Lung microvascular endothelial cell (primary cell): ENCODE measurements around the gene HBQ1. TPM values are rescaled to one million over a fixed set of nuclear protein-coding genes. Genes with fewer than 3 reads are reported as not detected.
"Not testable (repeated sequence)": the region's sequence is repeated elsewhere in the genome, so short reads cannot be mapped to it uniquely, and the experiment has no call there.

Experiments used
- DNase-seq, 2 donors: peaks; one replicate each; pipeline versions ENCODE4 v3.0.0 to v3.0.0-alpha.2; 2010; ENCODE audit warnings: low read depth in 2 of 2
- total RNA-seq: library from RNA; depleted of rRNA; stranded (reverse); fragments of >200 nt; gene quantifications from 2 replicates; pipeline ENCODE4 v1.2.1, GENCODE V29; 2014

HBQ1 gene
- total RNA-seq, 1 donor from 2014 or later: not detected

DNA sequence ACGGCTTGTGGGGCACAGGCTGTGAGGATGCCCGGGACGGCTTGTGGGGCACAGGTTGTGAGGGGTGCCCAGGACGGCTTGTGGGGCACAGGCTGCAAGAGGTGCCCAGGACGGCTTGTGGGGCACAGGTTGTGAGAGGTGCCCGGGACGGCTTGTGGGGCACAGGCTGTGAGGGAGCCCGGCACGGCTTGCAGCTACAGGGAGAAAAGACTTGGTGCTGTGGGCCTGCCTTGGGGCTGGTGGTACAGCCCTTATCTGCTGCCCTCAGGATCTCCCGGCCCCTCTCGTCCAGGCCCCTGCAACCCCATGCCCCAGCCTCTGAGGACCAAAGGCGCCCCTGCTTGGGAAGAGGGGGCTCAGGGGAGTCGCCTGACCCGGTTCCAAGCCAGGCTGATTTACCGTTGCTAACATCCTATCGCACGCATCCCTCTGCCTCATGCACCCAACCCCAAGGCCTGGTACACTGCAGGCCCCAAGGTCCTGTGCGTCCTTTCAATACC is 19.5 kb upstream of the HBQ1 start:
- no peak for DNase-seq

DNA sequence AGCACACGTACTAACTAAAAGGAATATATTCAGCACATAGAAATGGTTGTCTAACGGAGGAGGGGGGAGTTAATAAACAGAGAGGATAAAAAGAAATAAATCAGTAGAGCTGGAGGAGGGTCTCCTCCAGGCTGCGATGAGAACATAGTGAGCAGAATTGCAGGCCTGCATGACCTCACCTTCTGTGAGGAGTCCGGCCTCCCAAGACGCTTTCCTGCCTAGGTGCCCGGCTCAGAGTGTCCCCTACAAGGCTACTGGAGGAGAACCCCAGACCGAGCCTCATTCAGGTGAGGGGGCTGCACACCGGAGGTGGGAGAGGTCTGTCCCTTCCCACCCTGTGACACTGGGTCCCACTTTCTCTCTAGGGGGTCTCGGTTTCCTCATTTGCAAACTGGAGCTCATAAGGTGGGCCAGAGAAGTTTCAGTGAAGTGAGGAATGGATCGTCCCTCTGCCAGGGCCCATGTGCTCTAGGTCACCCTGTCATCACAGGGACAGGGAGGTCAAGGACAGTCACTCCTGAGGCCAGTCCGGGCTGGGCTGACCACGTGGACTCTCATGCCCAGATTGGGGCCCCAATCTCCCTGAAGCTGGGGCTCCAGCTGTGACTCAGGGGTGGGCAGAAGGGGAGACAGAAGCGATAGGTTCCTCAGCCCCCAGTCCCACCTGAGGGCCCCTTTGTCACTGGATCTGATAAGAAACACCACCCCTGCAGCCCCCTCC is 17.8 kb upstream of the HBQ1 start:
- DNase-seq: no peak

DNA sequence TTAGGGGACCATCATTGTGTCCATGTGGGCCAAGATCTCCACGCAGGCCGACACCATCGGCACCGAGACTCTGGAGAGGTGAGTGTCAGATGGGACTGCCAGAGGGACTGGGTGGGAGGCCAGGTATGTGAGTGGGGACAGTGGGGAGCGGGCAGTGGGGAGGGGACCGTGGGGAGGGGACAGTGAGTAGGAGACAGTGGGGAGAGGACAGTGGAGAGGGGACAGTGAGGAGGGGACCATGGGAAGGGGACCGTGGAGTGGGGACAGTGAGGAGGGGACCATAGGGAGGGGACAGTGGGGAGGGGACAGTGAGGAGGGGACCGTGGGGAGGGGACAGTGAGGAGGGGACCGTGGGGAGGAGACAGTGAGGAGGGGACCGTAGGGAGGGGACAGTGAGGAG is 17.1 kb upstream of the HBQ1 start:
- not testable (repeated sequence) for DNase-seq

DNA sequence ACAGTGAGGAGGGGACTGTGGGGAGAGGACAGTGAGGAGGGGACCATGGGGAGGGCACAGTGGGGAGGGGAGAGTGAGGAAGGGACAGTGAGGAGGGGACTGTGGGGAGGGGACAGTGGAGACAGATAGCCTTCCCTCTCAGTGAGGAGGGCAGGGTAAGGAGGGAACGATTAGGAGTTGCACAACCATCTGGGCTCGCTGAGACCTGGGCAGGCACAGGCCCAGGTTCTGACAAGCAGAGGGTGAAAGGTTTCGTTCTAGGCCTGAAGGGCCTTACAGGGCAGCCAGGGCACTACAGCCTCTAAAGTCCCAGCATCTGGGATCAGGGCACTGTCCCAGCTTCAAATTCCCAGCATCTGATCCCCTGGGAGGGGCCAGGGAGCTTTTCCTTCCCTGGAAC is 16.6 kb upstream of the HBQ1 start:
- DNase-seq: not testable (repeated sequence)

DNA sequence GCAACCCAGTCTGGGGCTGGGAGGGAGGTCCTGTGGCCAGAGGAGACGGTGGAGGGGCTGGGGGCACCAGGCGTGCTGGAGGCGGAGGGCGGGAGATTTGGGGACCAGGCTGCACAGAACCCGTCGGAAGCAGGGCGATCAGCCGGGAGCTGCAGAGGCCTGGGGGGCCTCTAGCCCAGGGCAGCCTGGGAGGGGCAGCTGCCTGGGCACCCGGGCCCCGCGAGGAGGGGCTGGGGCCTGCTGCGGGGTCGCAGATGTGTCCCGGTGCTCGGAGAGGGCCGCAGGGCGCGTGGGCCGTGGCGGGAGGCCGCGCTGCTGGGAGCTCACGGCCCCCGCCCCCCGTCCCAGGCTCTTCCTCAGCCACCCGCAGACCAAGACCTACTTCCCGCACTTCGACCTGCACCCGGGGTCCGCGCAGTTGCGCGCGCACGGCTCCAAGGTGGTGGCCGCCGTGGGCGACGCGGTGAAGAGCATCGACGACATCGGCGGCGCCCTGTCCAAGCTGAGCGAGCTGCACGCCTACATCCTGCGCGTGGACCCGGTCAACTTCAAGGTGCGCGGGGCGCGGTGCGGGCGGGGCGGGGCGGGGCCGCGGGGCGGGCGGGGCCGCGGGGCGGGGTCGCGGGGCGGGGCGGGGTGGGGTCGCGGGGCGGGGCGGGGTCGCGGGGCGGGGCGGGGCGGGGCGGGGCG is 16.0 kb upstream of the HBQ1 start:
- not testable (repeated sequence) for DNase-seq

DNA sequence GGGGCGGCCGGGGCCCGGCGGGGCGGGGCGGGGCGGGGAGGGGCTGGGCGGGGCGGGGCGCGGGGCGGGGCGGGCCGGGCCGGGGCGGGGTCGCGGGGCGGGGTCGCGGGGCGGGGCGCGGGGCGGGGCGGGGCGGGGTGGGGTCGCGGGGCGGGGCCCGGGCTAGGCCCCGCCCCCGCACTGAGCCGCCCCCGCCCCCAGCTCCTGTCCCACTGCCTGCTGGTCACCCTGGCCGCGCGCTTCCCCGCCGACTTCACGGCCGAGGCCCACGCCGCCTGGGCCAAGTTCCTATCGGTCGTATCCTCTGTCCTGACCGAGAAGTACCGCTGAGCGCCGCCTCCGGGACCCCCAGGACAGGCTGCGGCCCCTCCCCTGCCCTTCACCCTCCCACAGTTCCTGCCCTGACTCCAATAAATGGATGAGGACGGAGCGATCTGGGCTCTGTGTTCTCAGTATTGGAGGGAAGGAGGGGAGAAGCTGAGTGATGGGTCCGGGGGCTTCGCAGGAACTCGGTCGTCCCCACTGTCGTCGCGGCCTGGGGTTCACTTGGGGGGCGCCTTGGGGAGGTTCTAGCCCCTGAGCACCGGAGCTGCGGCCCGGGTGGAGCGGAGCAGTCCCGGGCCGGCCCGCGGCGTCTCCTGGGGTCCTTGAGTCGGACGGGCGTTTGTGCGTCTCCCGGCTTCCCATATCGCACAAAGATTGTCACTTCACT is 15.3 kb upstream of the HBQ1 start:
- DNase-seq: no peak

DNA sequence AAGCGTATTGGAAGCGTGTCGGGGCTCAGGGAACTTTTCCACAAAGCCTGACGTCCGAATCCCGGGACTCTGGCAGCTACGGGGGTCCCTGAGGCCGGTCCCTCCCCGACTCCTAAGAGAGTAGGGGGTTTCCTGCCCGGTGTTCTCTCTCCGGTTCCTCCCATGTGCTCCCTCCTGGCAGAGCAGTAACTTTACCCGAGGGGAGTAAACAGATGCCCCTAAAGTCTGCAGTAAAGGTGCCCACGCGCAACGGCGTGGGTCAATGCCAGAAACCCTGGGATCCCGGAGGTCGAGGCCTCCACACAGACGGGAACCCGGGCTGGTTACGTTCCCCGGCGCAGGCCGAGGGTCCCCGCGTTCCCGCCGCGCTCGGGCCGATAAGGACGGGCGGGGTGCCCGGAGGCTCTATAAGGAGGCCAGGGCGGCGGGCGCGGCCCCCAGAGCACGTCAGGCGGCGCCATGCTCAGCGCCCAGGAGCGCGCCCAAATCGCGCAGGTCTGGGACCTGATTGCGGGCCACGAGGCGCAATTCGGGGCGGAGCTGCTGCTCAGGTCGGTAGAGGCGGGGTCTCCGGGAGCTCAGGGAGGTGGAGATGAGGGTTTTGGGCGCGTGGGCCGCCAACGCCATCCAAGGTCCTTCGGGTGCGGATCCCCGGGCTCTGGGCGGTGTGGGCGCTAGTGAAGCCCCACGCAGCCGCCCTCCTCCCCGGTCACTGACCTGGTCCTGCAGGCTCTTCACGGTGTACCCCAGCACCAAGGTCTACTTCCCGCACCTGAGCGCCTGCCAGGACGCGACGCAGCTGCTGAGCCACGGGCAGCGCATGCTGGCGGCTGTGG is 14.5 kb upstream of the HBQ1 start, which contains the start of gene HBM:
Gene HBM (plus strand): TSS at position 440 of the 836 bp plus-strand sequence. CDS start 20 bp downstream, at position 460.
- no peak for DNase-seq

DNA sequence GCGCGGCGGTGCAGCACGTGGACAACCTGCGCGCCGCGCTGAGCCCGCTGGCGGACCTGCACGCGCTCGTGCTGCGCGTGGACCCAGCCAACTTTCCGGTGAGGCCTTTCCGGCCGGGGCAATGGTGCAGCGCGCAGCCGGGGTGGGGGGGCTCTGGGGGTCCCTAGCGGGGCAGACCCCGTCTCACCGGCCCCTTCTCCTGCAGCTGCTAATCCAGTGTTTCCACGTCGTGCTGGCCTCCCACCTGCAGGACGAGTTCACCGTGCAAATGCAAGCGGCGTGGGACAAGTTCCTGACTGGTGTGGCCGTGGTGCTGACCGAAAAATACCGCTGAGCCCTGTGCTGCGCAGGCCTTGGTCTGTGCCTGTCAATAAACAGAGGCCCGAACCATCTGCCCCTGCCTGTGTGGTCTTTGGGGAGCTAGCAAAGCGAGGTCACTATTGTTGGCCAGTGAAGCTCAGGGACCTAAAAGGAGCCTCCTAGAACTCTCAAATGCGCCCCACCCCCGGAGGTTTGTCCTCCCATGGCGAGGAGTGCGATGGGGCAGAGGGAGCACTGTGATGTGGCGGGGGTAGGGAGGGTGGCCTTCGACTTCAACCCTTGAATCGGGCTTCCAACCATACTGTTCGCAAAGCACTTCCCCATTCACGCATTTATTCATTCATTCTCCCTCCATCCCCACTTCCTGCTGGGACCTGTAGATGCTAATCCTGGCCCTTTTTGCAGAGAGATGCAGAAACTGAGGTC is 13.7 kb upstream of the HBQ1 start:
- DNase-seq: no peak

DNA sequence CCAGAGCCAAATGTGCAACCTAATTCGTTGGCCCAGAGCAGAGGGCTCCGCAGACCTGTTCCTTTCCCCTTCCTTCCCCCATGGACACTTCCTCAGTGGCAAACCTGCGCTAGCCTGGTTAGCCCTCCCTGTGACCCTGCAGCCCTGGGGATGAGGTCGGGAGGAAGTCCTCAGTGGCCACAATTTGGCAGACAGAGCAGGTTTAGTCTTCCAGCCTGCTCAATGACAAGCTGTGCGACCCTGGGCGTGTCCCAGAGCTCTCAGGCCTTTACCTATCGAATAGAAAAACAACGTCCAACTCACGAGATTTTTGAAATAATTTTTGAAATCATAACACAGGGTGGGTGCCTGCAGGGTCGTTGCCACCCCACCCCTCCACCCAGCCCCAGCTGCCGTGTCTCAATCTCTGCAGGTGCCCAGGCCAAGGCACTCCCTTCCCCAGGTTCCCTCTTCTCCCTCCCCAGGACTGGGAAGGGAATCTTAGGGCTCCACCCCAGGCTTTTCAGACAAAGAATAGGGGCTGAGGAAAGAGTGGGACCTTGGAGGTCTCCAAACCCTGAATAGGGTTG is 13.1 kb upstream of the HBQ1 start:
- DNase-seq: no peak

DNA sequence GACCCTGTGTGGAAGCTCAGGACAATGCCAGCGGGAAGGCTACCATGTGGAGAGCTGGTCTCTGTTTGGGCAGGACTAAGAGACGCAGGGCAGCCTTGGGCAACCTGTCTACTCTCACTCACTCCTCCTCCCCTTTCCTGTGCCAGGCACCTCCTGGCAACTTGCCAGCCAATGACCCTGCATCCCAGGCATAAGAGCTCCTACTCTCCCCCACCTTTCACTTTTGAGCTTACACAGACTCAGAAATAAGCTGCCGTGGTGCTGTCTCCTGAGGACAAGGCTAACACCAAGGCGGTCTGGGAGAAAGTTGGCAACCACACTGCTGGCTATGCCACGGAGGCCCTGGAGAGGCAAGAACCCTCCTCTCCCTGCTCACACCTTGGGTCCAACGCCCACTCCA is 11.8 kb upstream of the HBQ1 start:
- no peak for DNase-seq

DNA sequence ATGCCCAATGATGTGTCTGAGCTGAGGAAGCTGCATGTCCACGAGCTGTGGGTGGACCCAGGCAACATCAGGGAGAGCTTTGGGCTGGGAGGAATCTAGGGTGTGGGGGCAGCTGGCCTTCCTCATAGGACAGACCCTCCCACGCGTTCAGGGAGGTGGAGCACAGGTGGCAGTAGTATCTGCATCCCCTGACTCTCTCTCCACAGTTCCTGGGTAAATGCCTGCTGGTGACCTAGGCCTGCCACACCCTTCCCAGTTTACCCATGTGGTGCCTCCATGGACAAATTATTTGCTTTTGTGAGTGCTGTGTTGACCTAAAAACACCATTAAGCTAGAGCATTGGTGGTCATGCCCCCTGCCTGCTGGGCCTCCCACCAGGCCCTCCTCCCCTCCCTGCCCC is 11.2 kb upstream of the HBQ1 start:
- no peak for DNase-seq

DNA sequence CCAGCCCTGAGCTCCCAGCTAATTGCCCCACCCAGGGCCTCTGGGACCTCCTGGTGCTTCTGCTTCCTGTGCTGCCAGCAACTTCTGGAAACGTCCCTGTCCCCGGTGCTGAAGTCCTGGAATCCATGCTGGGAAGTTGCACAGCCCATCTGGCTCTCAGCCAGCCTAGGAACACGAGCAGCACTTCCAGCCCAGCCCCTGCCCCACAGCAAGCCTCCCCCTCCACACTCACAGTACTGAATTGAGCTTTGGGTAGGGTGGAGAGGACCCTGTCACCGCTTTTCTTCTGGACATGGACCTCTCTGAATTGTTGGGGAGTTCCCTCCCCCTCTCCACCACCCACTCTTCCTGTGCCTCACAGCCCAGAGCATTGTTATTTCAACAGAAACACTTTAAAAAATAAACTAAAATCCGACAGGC is 10.2 kb upstream of the HBQ1 start:
- DNase-seq: peak; percentile 20 to 47

DNA sequence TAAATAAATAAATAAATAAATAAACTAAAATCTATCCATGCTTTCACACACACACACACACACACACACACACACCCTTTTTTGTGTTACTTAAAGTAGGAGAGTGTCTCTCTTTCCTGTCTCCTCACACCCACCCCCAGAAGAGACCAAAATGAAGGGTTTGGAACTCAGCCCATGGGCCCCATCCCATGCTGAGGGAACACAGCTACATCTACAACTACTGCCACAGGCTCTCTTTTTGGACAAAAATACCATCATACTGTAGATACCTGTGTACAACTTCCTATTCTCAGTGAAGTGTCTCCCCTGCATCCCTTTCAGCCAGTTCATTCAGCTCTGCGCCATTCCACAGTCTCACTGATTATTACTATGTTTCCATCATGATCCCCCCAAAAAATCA is 9.5 kb upstream of the HBQ1 start:
- DNase-seq: no peak

DNA sequence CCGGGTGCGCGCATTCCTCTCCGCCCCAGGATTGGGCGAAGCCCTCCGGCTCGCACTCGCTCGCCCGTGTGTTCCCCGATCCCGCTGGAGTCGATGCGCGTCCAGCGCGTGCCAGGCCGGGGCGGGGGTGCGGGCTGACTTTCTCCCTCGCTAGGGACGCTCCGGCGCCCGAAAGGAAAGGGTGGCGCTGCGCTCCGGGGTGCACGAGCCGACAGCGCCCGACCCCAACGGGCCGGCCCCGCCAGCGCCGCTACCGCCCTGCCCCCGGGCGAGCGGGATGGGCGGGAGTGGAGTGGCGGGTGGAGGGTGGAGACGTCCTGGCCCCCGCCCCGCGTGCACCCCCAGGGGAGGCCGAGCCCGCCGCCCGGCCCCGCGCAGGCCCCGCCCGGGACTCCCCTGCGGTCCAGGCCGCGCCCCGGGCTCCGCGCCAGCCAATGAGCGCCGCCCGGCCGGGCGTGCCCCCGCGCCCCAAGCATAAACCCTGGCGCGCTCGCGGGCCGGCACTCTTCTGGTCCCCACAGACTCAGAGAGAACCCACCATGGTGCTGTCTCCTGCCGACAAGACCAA is 7.8 kb upstream of the HBQ1 start, which contains the start of gene HBA2:
Gene HBA2 (plus strand): TSS at position 503 of the 568 bp plus-strand sequence. CDS start 37 bp downstream, at position 540.
- DNase-seq: not testable (repeated sequence)

DNA sequence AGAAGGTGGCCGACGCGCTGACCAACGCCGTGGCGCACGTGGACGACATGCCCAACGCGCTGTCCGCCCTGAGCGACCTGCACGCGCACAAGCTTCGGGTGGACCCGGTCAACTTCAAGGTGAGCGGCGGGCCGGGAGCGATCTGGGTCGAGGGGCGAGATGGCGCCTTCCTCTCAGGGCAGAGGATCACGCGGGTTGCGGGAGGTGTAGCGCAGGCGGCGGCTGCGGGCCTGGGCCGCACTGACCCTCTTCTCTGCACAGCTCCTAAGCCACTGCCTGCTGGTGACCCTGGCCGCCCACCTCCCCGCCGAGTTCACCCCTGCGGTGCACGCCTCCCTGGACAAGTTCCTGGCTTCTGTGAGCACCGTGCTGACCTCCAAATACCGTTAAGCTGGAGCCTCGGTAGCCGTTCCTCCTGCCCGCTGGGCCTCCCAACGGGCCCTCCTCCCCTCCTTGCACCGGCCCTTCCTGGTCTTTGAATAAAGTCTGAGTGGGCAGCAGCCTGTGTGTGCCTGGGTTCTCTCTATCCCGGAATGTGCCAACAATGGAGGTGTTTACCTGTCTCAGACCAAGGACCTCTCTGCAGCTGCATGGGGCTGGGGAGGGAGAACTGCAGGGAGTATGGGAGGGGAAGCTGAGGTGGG is 6.9 kb upstream of the HBQ1 start:
- not testable (repeated sequence) for DNase-seq

DNA sequence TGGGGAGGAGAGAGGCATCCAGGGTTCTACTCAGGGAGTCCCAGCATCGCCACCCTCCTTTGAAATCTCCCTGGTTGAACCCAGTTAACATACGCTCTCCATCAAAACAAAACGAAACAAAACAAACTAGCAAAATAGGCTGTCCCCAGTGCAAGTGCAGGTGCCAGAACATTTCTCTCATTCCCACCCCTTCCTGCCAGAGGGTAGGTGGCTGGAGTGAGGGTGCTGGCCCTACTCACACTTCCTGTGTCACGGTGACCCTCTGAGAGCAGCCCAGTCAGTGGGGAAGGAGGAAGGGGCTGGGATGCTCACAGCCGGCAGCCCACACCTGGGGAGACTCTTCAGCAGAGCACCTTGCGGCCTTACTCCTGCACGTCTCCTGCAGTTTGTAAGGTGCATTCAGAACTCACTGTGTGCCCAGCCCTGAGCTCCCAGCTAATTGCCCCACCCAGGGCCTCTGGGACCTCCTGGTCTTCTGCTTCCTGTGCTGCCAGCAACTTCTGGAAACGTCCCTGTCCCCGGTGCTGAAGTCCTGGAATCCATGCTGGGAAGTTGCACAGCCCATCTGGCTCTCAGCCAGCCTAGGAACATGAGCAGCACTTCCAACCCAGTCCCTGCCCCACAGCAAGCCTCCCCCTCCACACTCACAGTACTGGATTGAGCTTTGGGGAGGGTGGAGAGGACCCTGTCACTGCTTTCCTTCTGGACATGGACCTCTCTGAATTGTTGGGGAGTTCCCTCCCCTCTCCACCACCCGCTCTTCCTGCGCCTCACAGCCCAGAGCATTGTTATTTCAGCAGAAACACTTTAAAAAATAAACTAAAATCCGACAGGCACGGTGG is 6.1 kb upstream of the HBQ1 start:
- DNase-seq: peak; percentile 16 to 51

DNA sequence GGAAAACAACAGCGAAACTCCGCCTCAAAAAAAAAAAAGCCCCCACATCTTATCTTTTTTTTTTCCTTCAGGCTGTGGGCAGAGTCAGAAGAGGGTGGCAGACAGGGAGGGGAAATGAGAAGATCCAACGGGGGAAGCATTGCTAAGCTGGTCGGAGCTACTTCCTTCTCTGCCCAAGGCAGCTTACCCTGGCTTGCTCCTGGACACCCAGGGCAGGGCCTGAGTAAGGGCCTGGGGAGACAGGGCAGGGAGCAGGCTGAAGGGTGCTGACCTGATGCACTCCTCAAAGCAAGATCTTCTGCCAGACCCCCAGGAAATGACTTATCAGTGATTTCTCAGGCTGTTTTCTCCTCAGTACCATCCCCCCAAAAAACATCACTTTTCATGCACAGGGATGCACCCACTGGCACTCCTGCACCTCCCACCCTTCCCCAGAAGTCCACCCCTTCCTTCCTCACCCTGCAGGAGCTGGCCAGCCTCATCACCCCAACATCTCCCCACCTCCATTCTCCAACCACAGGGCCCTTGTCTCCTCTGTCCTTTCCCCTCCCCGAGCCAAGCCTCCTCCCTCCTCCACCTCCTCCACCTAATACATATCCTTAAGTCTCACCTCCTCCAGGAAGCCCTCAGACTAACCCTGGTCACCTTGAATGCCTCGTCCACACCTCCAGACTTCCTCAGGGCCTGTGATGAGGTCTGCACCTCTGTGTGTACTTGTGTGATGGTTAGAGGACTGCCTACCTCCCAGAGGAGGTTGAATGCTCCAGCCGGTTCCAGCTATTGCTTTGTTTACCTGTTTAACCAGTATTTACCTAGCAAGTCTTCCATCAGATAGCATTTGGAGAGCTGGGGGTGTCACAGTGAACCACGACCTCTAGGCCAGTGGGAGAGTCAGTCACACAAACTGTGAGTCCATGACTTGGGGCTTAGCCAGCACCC is 5.0 kb upstream of the HBQ1 start:
- DNase-seq: no peak
